NCI-H2196 (cell line): ENCODE data around the gene HDAC4.

ENCODE experiments used
- DNase-seq: peaks from one replicate; lab custom pipeline; 2025; ENCODE audit not compliant: unreplicated experiment; lab: John Stamatoyannopoulos, UW

Gene HDAC4

DNA sequence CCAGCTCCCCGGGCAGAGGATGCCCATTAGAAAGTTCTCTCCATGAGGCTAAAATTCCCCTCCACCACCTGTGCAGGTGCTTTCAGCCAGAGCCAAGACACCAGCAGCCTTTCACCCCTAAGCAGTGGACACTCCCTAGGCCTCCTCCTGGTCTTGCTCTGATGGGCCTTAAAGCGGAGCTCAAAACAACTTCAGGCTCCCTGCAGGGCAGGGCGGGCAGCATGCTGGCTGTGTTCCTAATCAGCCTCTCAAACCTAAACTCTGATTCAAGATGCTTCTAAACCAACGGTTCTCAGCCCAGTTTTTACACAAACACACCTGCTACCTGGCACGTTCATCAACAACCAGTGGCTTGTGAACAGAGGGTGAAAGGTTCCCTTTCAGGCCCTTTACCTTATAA is 298.6 kb downstream of the HDAC4 start:
- DNase-seq, result no peak

DNA sequence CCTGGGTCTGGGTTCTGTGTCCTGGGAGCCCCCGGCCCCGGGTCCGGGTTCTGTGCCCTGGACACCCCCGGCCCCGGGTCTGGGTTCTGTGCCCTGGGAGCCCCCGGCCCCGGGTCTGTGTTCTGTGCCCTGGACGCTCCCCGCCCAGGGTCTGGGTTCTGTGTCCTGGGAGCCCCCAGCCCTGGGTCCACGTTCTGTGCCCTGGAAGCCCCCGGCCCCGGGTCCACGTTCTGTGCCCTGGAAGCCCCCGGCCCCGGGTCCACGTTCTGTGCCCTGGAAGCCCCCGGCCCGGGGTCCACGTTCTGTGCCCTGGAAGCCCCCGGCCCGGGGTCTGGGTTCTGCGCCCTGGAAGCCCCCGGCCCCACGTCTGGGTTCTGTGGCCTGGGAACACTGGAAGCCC is 299.0 kb downstream of the HDAC4 start:
- DNase-seq, result no peak

DNA sequence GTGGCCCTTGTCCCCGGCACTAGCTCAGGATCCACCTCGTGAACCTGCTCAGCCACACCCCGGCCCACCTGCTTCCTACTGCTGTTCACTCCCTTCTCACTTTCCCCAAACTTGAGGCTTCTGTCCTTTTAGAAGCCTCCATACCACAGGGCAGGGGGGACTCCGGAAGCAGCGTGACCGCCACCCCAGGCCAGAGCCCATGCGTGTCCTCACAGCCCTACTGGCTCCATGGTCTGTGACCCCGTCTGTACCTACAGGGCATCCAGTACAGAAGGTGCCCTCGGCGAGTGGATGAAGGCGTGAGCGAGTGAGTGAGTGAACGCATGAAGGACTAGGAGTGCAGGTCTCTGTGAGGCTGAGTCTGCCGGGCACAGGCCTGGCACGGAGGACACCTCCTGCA is 299.7 kb downstream of the HDAC4 start:
- no peak for DNase-seq

DNA sequence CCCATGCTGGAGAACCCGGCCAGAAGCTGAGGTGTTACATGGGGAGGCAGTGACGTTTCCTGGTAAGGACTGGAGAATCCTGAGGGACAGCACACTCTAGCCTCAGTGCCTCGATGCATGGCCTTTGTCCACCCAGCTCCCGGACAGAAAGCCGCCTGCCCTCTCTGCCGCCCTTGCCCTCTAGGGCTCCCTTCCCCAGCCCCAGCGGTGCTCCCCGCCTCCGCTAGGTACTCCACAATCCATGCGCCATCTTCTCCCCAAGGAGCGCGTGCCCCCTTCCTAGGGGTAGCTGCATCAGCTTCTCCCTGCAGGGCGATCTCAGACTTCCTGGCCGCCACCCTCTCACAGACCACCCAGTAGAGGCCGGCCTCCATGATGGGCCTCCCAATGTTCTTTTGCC is 301.3 kb downstream of the HDAC4 start:
- DNase-seq, result no peak

DNA sequence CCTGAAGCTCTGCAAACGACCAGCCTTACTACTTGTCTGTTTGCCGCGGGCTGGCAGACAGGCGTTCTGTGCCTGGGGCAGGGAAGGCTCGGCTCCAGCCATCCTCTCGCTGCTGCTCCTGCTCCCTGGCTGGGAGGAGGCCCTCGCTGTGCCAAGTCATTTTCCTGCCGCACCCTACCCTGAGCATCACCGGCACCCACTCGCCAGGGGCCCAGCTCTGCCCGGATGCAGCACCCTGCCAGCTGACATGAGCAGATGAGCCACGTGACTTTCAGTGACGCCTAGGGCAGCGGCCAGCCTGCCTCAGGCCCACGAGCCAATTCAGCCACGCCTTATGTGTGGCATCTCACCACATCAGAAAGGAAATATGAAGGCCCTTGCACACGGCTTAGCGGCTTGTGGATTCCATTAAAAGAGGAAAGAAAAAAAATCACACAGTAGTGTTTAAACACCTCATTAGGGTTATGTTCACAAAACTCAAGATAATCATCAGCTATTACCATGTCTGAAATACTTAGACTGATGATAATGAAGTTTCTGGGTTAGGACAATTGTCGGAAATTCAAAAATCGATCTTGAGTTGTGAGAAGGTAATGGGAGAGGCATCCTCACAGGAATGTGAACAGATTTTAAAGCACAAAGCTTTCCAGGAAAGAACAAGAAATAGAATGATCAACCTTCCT is 302.4 kb downstream of the HDAC4 start:
- DNase-seq, result no peak

DNA sequence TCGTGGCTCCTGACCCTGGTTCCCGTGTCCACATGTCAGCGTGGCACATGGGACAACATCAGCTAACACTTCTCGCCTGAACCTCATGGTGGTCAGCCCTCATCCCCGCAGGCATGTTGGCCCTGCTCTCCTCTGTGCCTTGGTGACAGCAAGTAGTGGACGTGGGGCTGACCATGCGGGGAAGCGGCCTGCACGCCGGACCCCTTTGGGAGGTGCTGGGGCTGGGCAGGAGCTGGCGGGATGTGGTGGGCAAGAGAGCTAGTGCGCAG is 303.5 kb downstream of the HDAC4 start:
- DNase-seq, result no peak

DNA sequence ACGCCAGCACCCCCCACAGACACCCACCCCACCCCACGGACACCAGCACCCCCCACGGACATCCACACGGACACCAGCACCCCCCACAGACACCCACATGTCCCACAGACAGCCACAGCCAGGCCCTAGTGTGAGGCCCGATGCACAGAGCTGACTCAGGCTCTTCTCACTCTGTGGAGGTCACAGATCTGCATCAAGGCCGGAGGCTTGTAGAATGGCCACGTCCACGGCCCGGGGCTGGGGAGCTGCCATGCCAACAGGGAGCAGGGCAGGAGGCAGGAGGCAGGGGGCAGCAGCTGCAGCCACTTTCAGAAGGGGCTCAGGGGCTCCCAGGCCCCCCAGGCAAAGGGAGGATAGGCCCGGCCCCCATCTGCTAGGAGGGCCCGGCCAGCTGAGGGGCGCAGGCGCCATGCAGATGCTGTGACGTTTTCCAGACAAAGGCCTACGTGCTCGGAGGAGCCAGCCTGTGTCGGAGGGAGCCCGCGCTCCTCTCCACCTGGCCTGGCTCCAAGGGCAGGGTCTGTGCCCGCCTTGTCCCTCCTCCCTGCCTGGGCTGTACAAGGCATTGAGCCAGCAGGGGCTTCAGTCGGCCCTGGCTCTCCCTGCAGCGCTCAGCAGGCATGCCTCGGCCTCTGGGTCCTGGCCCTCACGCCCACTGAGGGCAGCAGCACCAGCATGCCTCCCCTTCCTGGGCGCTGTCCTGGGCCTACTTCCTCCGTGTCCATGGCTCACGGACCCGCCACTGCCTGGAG is 304.0 kb downstream of the HDAC4 start:
- no peak for DNase-seq

DNA sequence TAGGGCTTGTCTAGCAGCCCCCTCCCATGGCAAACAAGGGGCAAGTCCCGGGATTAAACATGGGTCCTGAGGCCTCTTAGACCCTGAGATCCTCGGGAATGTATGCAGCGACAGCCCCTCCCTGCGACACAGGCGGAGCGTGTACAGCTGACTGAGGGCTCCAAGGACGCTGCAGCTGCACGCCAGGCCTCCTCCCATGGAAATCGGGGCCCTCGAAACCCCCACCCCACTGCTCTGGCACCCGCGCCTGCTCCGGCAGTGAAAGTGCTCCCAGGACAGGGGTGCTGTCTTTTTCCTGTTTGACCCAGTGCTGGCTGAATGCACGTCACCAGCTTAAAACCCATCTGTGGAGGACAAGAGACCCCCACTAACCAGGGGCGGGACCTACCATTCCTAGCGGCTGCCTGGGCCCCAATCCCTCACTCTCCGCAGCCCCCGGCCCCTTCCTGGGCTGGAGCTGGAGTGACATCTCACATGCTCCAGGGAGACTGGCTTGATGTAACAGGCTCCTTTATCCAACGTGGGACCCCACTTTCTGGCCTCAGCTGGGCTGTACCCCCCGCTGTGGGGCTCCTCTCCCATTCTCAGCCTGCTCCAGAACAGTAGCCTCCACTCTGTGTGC is 305.2 kb downstream of the HDAC4 start:
- no peak for DNase-seq

DNA sequence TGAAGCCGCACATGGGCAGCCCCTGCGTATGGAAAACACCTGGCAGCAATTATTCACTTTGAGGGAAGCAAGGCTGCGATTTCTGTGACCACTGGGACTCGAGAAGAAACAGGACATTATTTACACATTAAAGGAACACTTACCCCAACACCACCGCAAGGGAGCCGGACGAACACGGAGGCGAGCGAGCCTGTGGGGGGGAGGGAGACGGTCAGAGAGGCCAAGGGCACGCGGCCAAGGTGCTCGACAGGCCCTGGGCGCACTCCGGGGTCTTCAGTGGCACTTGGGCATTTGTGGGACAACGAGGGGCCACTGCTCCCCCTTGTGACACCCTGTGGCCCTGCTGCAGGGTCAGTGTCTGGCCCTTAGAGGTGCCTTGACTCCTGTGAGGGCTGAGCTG is 306.0 kb downstream of the HDAC4 start:
- no peak for DNase-seq

DNA sequence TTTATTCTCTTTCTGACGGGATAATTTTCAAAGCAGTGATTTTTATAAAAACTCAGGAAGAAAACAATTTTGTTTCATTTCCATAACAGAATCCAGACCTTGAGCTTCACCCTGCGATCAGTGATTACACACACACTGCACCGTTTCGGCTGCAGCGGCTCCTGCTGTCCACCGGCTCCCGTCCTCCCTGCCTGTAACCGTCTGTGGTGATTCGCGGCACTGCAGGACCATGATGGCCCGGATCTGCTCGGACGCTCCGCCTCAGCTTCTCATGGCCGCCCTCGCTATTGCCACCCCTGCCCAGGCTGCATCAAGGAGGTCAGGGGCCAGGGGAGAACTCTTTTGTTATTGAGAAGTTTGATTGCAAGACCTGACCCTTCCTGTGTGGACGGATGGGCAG is 306.9 kb downstream of the HDAC4 start:
- DNase-seq, result no peak

DNA sequence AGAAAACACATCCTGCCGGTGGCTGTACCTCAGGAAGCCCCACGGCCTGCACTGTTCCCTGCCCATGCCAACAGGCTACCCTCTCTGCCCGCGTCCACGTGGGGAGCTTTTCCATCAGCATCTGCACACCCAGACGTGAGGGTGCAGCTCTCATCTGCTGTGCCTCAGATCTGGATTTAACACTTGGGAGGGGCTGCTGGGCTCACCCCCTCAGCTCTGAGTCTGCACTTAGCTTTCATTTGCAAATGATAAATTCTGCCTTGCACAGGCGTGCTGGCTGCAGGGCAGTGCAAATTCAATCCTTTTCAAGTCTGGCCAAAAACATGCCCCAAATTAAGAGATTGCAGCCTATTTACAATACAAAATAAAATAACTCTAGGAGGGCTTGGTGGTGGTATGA is 307.3 kb downstream of the HDAC4 start:
- no peak for DNase-seq

DNA sequence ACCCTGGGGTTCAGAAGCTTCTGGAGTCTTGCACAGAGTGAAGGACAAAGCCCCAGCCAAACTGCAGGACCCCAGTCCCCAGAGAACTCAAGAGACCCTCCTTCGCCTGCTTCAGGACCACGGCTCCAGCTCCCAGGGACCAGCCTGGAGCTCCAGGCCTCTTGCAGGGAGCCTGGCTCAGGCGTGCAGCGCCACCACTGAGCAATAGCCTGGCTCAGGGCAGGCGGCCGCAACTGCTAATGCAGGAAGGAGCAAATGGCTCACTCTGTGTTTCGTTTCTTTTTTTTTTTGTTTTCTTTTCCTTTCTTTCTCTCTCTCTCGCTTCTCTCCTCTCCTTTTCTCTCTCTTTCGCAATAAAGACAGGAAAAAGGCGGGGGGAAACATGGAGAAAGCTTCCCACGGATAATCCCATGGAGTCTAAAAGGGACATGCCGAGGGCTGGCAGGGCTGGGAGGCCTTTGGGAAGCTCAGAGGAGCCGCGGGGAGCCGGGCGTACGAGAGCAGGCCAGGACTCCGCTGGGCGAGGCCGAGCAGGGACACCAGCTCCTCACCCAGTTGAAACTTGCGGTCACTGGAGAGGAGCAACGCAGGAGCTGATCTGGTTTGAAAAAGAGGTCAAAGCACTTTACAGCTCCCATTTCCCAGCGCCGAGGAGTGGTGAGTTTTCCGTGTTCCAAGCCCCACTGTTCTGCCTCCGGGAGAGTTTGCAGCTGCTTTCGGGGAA is 308.1 kb downstream of the HDAC4 start:
- DNase-seq, result no peak

DNA sequence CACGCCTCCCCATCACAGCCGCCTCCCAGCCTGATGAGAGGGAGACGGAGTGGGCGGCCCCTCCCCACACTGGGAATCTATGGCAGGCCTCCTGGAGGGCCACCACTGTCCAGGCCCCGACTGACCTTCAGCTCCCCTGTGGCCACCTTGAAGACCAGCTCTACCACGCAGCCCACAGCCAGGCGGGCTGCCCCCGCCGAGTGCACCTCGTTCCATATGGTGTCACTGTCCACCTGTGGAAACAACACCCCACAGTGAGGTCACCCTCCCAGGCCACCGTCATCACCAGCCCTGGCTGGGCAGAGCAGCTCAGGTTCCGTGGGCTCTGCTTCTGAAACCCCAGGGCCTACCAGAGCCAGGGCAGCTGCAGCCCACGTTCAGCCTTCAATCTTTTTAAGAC is 310.9 kb downstream of the HDAC4 start:
- no peak for DNase-seq

DNA sequence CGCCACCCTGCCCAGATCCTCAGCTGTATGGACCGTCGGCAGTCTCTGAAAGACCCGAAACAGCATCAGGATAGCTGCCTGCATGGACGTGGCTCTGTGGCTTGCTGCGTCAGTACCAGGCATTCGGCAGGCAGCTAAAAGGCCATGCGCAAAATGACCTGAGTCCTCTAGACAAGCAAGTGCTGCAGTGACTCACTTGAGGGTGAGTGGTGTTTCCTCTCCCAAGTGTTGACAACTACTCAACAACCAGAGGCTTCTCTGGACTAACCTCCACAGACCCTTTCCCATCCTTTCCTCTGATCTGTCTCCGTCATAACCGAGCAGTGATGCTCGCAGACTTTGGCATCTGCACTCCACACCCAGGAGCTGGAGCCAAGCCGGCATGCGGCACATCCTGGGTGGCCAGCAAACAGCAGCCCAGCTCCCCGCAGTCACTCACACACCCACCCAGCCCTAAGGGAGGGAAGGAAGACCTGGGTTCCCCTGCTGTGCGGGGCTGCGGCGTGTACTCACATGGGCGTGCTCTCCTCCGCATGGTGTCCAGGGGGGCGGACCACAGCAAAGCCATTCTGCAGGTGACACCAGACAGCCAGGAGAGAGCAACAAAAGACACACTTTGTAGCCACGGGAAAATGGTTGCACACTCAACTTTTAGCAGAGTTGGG is 313.6 kb downstream of the HDAC4 start:
- DNase-seq, result no peak

DNA sequence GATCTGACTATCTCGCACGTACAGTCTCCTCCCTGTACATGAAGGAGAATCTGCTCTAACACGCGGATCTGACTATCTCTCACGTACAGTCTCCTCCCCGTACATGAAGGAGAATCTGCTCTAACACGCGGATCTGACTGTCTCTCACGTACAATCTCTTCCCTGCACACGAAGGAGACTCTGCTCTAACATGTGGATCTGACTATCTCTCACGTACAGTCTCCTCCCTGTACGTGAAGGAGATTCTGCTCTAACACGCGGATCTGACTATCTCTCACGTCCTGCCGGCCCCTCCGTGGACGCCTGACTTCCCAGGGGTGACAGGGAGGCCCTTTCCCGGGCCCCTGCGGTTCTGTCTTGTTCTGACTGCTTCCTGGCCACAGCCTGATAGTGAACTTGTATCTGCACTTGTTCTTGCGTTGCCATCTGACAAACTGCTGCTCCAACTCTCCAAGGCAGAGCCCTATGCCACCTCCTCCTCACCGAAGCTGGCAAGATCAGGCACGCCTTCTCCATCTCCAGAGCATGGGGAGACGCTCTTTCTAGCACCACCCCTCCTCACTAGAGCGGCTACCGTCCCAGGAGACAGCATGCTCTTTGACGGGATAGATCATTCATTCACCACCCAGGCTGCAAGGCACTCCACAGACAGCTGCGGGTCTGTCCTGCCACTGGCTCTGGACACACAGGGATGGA is 314.3 kb downstream of the HDAC4 start:
- no peak for DNase-seq

DNA sequence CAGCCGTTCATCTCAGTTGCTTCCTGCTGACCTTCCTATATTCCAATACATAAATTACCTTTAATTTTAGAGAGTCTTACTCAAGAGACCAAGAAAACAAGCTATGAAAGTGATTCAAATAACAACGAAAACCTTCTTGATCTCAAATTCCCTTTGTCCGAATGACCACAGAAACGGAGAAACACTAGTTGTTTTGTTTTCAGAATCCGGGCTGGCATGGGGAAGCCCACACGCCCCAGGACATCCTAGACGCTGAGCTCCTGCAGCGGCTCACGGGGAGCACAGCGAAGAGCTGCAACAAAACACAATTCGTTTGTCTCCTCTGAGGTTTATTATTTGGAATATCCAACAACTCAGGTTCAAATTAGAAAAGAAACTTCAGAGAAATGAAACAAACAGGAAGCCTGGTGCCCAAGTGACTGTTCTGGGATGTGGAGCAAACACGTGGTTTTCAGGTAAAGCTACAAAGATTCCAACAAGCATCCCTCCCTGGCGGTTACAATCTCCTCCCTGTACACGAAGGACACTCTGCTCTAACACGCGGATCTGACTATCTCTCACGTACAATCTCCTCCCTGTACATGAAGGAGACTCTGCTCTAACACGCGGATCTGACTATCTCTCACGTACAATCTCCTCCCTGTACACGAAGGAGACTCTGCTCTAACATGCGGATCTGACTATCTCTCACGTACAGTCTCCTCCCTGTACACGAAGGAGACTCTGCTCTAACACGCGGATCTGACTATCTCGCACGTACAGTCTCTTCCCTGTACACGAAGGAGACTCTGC is 315.4 kb downstream of the HDAC4 start:
- DNase-seq, result no peak

DNA sequence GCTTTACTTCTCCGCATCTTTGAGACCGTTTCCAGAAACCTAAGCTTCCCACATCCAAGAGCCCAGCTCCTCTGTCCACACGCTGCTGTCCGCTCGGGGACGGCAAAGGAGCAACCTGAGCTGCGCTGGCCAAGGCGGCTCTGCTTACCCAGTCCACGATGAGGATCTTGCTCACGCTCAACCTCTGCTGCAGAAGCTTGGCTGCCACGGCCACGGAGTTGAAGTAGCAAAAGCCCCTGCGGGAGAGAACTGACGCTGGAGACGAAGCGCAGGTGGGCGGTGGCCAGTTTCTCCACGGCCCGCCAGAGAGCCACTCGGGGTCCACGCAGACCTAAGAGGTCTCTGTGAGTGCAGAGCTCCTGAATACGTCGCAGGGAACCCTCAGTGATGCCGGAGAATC is 316.8 kb downstream of the HDAC4 start:
- DNase-seq, result no peak

DNA sequence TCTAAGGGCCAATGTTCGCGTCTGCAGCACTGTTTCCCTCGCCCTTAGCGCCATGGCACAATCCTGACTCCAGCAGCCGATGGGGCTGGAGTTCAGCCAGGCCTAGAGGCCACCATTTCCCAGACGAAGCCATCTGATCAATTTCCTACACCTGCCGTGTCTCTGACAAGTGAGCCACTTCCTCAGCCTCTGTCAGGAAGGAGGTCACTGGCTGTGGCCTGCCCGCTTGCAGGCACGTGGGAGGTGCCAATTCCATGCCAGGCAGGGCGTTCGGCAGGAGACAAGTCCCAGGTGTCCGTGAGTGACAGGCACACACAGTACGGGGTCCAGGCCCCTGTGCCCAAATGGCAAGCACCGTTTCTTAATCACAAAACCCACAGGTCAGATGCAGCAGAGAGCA is 318.4 kb downstream of the HDAC4 start:
- DNase-seq, result peak; percentile 12

DNA sequence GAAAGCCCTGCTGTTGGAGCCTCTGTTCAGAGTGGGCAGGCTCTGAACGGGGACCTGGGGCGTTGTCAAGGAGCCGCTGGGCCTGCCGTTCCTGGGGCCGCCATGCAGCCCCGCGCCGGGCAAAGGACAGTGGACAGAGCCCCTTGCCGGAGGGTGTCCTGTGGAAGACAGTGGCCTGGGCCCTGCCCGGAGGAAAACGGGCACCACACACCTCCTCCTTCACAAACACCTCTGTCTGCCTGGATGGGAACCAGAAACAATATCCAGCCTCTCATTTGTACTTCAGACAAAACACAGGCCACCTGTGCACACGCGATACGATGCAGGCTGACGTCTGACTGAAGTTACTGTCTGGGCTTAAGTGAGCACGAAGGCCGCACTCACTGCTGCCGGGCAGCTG is 319.2 kb downstream of the HDAC4 start:
- peak; percentile 7 for DNase-seq

DNA sequence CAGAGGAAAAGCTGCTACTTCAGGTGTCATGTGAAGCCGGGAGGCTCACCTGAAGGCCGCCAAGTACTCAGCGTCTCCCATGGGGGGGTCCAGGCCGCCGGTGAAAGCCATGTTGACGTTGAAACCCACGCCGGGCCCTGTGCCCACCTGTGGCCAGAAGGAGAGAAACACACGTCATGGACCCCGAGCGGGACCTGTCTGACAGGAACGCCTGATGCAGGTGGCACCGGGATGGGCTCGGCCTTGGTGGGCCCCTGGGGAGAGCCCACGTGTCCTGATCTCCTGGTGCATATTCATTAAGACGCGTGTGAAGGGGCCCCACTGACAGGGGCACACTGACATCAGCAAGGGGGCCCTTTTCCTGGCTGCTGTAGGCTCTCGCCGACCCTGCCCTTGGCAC is 319.8 kb downstream of the HDAC4 start:
- no peak for DNase-seq
